Measurements from ENCODE around the gene CLIP1.
A peak's percentile ranks its signal among the peaks of the same experiment; 100 is the strongest.
"Not testable (repeated sequence)": the region's sequence is repeated elsewhere in the genome, so short reads cannot be mapped to it uniquely, and the experiment has no call there.

CLIP1 gene

DNA sequence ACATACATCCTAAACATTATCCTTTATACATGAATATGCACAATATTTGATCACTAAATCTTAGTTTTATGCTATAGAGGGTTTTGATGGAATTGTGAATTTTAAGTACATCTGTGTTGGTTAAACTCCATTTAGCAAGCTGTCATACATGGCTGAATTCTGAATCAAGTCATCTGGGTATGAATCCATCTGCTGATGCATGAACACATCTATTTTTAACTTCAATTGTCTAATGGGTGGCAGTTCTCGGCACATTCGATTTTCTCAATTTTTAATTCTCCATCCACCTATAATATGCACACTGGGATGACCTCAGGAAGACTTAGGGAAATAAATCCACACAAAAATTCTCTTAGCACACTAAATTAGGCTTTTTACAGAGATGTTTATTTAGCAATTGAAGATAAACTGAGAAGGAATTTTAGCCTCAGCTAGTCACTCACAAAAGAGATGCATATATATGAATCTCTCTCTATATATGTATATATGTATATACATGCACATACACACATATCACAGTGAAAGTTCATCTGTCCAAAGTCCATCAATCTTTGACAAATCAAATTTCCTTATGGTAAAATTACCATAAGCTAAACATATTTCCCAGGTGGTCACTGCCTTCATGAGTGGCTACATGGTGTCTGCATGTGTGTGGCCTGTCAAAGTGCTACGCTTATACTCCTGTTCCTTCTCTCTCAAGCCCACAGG lies 111.7 kb downstream of the CLIP1 start:
- no peak for DNase-seq (ENCODE audit: low spot score)

DNA sequence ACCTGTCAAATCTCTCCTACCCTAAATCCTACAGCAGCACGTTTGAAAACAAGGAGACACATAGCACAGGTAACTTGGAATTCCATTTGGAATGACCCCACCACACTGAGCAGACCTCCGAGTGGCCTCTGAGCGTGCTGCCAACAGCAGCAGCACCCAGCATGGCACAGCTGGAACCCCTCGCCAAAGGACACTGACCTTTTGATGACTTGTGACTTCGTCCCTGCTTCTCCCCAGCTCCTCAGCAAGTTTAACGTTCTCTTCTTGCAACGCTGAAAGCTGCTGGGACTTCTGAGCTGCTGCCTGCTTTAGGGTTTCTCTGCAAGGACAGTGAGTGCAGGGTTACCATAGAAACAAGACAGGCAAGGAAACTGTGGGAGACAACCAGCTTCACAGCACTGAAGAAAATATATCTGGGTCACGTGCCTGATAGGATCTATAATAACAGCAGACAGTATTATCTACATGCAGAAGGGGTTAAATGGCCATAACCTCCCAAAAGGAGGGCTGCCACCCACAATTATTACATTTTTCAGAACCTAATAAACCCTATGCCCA lies 112.8 kb downstream of the CLIP1 start:
- no peak for DNase-seq (ENCODE audit: low spot score)

DNA sequence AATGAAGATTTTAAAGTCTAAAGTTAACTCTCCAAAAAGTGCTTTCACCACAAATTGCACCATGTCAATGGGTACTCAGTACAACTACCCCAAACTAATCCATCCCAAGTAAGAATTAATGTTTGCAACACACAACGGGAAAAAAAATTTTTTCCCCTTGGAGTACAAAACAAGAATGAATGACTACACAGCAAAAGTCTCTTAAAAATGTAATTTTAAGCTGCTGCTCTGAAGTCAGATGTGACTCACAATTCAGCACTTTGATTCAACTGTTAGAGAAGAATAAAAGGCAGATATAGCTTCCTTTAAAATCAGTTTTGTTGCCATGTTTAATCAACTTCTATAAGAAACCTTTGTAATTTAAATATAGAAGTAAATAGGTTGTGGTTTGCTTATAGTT lies 113.7 kb downstream of the CLIP1 start:
- DNase-seq (ENCODE audit: low spot score), result no peak

DNA sequence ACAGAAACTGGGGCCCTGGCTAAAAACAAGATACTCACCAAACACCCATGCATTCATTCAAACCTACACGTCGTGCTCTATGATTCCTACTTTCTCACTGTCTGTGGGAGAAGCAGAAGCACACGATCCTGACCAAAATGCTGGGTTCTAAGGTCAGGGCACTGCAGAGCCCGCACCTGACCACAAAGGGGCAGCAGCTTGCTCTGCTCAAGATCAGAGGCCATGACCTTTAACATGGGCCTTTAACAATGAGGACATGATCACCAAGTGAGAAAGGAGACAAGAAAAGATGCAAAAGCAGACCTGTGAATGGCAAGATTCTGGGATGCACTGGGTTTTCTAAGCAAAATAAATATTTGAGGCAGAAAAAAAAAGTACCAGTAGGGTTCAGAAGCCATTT lies 116.1 kb downstream of the CLIP1 start:
- peak; percentile 23 for DNase-seq (ENCODE audit: low spot score)

DNA sequence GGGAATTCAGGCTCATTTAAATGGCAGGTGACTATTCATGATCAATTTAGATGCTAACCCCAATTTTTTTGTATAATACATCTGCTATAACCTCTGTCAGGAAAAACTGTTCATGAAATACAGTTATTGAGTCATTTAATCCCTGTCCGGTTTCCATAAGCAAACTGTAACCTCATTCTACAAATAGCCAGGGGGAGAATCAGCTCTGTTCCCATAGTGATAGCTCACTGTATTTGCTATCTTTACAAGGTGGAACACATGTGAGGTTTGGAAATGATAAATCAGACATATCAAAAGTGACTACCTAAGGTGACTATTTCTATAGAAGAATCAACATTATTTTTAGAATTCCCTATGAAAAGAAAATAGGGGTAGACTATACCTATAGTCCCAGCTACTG lies 117.5 kb downstream of the CLIP1 start:
- no peak for DNase-seq (ENCODE audit: low spot score)

DNA sequence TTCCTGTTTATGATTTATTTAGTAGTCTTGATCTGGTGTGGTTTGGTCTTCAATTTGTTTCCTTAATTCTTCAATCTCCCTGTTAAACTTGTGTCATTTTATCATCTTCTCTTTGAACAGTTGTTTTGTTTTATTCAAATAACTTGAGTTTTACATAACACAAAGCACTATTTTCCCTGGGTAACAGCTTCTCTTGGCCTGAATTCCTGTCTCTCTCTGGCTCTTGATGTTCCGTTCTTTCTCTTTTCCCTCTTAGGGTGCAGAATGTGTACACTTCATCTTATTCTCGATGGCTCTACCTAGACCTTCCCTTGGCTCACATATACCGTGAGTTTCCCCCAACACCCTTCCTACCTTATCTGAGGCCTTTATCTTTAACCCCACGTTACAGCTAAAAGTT lies 119.4 kb downstream of the CLIP1 start:
- no peak for DNase-seq (ENCODE audit: low spot score)

DNA sequence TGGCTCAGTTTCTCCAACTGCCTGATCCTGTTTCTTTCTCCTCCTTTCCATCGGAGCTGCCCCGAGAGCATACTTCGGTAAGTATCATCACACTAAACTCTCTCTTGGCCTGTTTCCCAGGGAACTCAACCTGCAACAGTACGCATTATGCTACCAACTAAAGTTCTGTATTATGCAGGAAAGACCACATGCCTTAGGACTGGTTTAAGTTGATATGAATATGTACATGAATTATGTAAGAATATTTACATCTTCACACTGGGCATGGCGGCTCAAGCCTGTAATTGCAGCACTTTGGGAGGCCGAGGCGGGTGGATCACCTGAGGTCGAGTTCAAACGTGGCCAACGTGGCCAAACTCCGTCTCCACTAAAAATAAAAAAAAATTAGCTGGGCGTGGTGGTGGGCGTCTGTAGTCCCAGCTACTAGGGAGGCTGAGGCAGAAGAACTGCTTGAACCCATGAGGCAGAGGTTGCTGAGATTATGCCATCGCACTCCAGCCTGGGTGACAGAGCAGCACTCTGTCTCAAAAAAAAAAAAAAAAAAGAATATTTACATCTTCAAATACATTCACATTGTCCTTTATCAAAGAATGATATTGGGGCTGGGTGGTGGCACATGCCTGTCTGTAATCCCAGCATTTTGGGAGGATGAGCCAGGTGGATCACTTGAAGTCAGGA lies 124.3 kb downstream of the CLIP1 start:
- no peak for DNase-seq (ENCODE audit: low spot score)

DNA sequence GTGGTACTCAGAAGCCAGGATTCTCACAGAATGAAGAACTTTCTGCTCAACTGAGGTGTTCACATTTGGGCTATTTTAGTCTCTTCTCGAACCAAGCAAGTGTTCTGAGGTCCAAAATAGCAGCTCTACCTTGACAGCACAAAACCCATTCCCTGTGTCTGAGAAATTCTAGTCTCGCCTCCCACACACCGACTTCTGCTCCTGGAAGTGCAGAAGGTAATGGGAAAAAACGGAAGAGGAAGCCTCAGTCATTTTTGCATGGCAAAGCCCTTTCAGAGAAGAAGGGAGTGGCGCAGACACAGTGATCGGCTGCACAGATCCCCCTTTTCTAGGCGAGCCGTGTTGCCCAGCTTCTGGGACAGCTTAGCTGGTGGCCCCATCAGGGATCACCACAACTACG lies 125.0 kb downstream of the CLIP1 start:
- no peak for DNase-seq (ENCODE audit: low spot score)

DNA sequence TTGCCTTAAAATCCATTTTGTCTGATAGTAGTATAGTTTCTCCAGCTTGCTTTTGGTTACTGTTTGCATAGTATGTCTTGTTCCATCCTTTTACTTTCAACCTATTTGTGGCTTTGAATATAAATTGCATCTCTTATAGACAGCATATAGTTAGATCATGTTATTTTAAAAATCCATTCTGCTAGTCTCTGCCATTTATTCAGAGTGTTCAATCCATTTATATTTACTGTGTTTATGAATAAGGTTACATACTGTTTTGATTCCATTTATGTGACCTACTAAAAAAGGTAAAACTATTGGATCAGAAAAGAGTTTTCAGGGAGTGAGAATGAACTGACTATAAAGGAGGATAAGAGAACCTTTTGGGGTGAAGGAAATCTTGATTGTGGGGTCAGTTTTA lies 126.6 kb downstream of the CLIP1 start:
- DNase-seq (ENCODE audit: low spot score), result no peak

DNA sequence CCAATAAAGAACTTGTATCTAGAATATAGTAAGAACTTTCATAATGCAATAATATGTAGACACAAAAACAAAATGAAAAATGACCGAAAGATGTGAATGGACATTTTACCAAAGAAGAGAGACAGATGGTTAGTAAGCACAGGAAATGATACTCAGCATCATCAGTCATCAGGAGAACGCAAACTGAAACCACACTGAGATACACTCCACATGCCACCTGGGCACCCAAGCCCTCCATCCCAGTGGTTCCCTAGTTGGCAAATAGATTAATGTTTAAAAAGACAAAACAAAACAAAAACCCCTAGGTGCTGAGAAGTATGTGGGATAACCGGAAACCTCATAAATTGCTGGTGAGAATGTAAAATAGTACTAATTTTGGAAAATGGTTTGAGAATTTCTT lies 129.4 kb downstream of the CLIP1 start:
- no peak for DNase-seq (ENCODE audit: low spot score)

DNA sequence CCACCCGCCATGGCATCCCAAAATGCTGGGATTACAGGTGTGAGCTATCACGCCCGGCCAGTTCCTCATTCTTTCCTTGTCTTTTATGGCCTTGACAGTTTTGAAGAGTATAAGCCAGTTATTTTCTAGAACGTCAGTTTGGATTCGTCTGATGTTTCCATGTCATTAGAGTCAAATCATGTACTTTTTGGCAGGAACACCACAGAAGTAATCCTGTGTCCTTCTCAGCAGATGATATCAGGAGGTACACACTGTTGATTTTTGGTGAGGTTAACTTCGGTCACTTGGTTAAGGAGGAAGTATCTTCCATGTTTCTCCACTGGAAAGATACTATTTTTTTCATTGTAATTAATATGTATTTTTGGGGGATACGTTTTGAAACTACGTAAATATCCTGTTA lies 131.0 kb downstream of the CLIP1 start:
- DNase-seq (ENCODE audit: low spot score), result no peak

DNA sequence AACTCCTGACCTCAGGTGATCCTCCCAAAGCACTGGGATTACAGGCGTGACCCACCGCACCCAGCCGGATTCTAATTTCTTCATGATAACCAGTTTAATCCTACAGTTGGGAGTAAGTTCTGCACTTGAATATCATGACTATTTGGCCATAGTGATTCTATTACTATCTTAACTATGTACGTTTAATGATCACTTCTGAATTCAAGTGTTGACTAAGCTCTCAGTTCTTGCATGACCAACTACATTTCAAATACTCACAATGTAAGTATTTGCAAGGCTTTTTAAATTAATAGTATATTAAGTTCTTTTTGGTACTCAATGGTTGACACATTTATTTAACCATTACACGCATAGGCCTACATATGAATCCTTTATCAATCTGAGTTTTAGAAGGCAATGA lies 138.8 kb downstream of the CLIP1 start:
- no peak for DNase-seq (ENCODE audit: low spot score)

DNA sequence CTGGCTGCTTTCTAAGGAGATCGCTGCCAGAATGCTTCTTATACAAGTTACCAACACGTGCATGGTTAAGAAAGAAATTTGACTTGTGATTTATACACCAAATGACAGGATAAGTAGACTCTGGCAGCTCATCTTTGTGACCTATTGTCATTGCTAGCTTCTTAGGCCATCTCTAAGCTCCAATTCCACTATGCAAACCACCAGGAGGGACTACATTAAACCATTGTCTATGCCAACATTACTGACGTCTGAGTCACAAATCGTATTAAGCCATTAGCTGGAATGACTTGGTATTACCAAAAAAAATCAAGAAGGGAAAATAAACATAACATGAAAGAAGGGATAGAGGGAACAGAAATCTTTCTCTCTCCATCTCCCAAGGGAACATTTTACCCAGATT lies 140.4 kb downstream of the CLIP1 start:
- DNase-seq (ENCODE audit: low spot score), result no peak

DNA sequence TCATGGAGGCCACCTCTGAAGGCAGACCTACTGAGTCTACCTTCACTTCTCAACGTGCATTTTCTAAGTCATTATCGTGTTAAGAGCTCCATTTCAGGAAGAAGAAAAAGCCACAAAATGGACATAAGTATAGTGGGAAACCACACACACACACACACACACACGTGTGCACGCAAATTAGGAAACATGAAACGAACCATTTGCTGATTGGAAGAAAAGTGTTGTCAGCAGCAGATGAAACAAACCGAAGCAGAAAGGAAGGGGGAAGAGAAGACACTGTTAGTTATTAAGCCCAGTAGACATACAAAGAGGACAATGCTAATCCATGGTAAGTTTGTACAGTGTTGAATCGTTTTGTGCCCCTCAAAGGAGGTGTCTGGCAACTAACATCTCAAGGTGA lies 146.2 kb downstream of the CLIP1 start:
- DNase-seq (ENCODE audit: low spot score), result no peak

DNA sequence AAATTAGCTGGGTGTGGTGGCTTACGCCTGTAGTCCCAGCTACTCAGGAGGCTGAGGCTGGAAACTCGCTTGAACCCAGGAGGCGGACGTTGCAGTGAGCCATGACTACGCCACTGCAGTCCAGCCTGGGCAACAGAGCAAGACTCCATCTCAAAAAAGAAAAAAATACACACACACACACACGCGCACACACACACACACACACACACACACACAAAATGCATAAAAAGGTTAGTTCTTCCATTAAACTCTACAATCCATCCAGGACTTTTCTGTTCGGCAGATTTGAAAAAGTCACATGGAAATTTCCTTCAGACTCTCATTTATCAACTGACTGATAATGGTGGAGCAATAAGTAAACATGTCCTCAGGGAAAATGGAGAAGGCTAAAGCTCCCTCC lies 147.0 kb downstream of the CLIP1 start:
- DNase-seq (ENCODE audit: low spot score), result no peak

DNA sequence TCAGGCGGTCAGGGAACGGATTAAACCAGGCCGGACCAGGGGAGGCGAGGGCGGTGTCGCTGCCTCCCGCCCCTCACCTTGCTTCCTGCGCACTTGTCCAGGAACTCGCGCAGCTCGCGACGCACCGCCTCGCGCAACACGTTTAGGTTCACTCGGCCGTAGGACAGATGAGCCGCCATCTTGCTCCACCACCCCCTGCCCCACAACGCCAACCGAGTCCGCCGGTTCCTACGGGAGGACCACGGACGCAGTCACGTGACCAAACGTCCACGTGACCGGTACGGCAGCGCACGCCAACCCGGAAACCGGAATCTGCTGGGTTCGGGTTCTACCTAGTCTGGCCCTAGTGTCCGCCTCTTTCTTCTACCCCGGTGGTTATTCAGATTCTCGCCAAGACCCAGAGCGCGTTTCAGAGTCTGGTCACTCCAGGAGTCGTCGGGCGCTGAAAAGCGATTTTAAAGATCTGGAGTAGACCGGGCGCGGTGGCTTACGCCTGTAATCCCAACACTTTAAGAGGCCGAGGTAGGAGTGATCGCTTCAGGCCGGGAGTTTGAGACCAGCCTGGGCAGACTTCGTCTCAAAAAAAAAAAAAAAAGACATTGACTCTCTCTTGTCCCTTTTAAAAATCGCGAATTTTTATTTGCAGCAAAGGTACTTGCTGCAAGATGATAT lies 156.1 kb downstream of the CLIP1 start, which contains the start of gene VPS33A:
VPS33A (minus strand) TSS at position 265 of the 672 bp plus-strand sequence; CDS start at position 179, 86 bp downstream.
- DNase-seq (ENCODE audit: low spot score), result peak; percentile 95

DNA sequence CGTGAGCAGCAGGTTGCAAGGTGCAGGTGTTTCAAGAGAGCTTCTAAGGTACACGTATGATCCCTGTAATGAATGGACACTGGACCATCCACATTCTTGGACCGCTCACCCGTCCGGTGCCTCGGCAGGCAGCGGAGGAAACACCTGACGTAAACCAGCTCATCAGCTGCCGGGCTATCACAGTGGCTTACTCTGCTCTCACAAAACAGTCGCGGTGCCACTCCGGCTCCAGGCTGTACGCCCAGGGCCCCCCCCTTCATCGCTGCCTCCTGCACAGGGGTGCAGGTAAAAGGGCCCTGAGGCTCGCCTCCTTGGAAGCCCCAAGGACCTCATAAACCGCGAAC lies 156.6 kb downstream of the CLIP1 start:
- peak; percentile 67 for DNase-seq (ENCODE audit: low spot score)

DNA sequence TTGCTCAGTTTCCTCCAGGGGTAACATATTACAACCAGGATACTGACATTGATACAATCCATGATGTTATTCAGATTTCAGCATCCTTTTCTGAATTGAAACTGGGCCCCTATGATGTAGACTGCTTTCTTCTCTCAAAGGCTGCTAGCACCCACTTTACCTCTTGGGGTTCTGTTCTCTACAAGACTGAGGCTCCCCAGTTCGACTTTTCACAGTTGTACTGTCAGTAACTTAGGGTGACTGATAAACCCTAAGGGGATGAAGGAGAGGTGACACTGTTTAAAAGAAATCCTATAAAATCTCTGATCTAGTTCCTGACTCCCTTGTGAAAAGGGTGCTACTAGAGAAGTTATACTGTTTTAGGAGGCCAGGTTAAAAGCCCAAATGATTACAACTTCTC lies 157.0 kb downstream of the CLIP1 start:
- DNase-seq (ENCODE audit: low spot score), result no peak

DNA sequence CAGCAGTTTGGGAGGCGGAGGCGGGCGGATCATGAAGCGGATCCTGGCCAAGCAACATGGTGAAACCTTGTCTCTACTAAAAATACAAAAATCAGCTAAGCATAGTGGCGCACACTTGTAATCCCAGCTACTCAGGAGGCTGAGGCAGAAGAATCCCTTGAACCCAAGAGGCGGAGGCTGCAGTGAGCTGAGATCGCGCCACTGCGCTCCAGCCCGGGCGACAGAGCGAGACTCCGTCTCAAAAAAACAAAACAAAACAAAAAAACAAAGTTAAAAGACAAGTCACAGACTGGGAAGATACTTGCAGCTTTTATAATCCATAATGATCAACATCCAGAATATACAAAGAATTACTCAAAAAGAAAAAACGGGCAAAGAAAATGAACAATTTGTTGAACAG lies 161.7 kb downstream of the CLIP1 start:
- DNase-seq (ENCODE audit: low spot score), result not testable (repeated sequence)

DNA sequence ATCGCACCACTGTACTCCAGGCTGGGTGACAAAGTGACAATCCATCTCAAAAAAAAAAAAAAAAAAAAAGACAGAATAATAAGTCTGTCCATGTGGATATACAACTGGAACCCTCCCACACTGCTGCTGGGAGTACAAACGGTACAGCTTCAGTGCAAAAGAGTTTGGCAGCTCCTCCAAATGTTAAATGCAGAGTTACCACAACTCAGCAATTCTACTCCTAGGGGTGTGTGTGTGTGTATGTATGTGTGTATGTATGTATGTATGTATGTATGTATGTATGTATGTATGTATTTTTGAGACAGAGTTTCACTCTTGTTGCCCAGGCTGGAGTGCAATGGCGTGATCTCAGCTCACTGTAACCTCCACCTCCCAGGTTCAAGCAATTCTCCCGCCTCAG lies 163.5 kb downstream of the CLIP1 start:
- DNase-seq (ENCODE audit: low spot score), result not testable (repeated sequence)

DNA sequence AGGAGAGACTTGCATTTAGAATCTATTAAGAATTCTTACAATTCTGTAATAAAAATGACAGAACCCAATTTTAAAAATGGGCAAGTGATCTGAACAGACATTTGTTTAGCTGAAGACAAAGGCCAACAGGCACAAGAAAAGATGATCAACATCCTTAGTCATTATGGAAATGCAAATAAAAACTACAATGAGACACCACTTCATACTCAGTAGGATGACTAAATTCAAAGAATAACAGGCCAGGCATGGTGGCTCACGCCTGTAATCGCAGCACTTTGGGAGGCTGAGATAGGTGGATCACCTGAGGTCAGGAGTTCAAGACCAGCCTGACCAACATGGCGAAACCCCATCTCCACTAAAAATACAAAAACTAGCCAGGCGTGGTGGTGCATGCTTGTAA lies 164.0 kb downstream of the CLIP1 start:
- DNase-seq (ENCODE audit: low spot score), result not testable (repeated sequence)

DNA sequence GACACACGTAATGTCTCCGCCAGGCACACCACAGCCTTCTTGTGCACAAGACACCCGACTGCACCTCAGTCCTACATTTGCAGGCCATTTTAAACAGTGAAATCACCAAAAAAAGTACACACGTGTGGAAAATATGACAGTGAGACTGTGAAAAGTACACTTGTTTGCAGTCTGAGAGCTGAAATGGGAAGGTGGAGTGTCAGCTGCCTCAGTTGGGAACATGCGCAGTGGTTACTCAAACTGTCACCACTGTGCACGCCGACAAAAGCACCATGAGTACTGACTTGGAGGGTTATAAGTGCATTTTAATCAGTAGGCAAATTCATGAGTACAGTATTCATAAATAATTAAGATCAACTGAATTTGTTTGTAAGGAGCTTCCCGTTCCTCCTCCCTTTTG lies 171.9 kb downstream of the CLIP1 start:
- no peak for DNase-seq (ENCODE audit: low spot score)

DNA sequence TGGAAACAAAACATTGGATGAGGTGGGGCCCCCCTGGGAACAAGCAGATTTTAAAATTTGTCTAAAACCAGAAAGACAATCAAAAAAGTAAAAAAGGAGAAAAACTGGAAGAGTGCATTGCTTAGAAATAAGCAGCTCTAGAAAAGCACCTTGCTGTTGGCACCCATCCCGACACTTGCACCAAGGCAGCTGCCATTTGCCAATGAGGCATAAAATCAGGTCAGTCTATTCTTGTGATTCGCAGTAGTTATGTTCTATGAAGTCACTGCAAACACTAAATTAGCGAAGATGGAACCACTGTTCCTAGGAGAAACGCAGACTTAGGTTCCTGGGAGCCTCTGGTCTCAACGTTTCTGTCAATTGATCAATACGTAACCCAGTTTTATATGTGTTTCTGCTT lies 172.4 kb downstream of the CLIP1 start:
- DNase-seq (ENCODE audit: low spot score), result no peak
